DMS79 (cell line): Measurements from ENCODE around the gene ADH6.
"Not testable (repeated sequence)": the region's sequence is repeated elsewhere in the genome, so short reads cannot be mapped to it uniquely, and the experiment has no call there.

Experiments
- DNase-seq: peaks from one replicate; lab custom pipeline; 2025; lab: John Stamatoyannopoulos, UW

The ADH6 gene

GRCh38 chr4:99219072-99219471 lies at the start of gene ADH6:
ADH6 (minus strand) TSS chr4:99219246; CDS start chr4:99219152, 94 bp downstream.
- no peak for DNase-seq

DNA sequence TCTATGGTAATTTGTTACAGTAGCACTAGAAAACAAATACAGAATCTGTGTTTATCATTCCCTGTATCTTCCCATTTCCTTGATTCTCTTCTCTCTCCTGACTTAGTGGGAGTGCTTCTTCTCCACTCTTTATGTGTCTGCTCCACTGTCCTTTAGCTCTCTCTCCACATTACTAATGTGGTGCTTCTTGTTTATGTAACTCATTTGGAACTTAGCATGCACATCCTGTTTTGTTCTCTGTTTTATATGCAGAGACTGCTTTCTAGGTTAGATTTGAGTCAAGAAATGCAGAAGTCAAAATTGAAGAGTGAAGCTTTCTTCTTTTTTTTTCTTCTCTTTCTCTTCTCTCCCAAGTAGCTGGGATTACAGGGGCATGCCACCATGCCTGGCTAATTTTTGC lies 45.9 kb upstream of the ADH6 start:
- no peak for DNase-seq

DNA sequence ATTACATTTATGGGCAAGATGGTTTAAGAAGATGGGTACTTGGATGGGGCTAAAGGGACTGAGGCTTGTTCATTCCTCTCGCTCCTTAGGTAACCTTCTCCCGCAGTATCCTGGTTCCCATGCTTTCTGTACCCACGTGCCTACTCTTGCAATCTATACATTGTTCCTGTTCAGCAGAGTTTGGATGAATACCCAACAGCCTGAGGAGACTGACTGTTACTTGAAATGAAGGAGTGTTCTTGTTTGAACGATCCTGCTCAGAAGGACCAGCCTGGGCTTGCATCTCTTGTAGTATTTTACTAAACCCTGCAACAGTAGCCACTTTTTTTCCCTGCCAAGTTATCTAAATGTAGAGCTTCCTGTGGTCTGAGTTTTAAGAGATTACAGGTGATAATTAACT lies 33.7 kb upstream of the ADH6 start:
- no peak for DNase-seq

DNA sequence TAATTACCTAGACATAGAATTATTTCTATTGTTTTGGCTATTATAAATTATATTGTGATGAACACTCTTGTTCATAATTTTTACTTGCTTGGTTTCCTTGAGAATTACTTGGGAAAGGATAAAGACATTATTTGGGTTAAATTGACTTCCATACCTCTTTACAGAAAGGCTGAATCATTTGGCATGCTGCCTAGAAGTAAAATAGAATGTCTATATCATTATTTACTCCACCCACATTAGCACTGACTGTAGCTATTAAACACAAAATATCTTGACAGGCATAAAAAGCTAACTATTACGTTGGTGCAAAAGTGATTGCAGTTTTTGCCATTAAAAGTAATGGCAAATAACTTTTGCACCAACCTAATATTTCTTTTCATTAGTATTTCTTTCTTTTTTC lies 29.7 kb upstream of the ADH6 start:
- no peak for DNase-seq

GRCh38 chr4:99235955-99236354 lies 16.9 kb upstream of the ADH6 start:
- DNase-seq, result no peak

- DNase-seq, result no peak
These were observed 15.4 kb upstream of the ADH6 start for GRCh38 chr4:99234331-99235010.

GRCh38 chr4:99233397-99233796 lies 14.4 kb upstream of the ADH6 start:
- not testable (repeated sequence) for DNase-seq

DNA sequence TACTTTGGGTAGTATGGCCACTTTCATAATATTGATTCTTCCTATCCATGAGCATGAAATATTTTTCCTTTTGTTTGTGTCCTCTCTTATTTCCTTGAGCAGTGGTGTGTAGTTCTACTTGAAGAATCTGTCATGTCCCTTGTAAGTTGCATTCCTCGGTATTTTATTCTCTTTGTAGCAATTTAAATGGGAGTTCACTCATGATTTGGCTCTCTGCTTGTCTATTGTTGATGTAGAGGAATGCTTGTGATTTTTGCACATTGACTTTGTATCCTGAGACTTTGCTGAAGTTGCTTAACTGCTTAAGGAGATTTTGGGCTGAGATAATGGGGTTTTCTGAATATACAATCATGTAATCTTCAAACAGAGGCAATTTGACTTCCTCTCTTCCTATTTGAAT lies 9.7 kb upstream of the ADH6 start:
- not testable (repeated sequence) for DNase-seq

- DNase-seq, result not testable (repeated sequence)
These were observed 8.6 kb upstream of the ADH6 start for GRCh38 chr4:99227646-99228045.

GRCh38 chr4:99221980-99222379 lies 2.9 kb upstream of the ADH6 start:
- no peak for DNase-seq

- no peak for DNase-seq
These were observed 433 bp upstream of the ADH6 start for GRCh38 chr4:99219479-99219878.

GRCh38 chr4:99215521-99215920 lies 3.5 kb downstream of the ADH6 start:
- no peak for DNase-seq

GRCh38 chr4:99210789-99211188 lies 8.3 kb downstream of the ADH6 start:
- DNase-seq, result no peak

DNA sequence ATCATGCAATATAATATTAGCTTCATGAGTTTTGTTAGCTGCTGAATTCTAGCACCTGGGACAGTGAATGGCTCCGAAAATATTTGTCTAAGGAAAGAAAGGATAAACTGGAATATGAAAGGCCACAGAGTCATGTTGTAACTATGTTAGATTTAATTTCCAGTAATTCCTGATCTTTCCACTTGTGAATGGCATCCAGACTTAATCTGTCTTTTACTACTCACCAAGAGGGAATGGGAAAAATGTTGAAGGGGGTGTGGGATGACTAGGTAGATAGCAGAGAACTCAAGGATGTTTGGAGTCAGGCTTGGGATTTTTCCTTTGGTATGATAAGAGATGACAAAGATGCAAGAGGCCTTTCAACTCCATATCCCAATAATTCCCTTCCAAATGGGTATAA lies 9.4 kb downstream of the ADH6 start:
- no peak for DNase-seq

DNA sequence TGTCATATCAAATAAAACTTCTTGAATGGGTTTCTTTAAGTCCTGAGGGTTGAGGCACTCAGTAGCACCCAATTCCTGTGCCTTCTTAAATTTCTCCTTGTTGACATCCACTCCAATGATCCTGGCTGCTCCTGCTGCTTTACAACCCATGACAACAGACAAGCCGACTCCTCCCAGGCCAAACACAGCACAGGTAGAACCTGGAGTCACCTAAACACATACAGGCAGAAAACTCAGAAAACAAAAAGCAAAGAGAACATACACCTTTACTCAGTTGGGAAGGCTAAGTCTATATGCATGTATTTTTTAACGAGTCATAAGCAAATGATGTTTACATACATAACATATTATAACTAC lies 10.3 kb downstream of the ADH6 start:
- no peak for DNase-seq

GRCh38 chr4:99207911-99208718 lies 10.9 kb downstream of the ADH6 start:
- DNase-seq, result no peak

GRCh38 chr4:99207069-99207743 lies 11.8 kb downstream of the ADH6 start:
- no peak for DNase-seq

GRCh38 chr4:99205153-99205979 lies 13.7 kb downstream of the ADH6 start:
- DNase-seq, result no peak

GRCh38 chr4:99202536-99202935 lies 16.5 kb downstream of the ADH6 start:
- no peak for DNase-seq

- DNase-seq, result no peak
These were observed 17.0 kb downstream of the ADH6 start for GRCh38 chr4:99202094-99202493.

- no peak for DNase-seq
These were observed 17.4 kb downstream of the ADH6 start for GRCh38 chr4:99201690-99202089.

GRCh38 chr4:99200138-99200537 lies 18.9 kb downstream of the ADH6 start:
- DNase-seq, result no peak
